Activated CD4-positive, alpha-beta T cell treated with anti-CD3 and anti-CD28 coated beads, Interleukin-2, Interleukin-4, amounts not matched to agents 100 ng/mL and 50 ng/mL, durations not matched to agents 16 hours and 8 hours (primary cell): ENCODE data around the gene FHIT.

ENCODE experiments used
- DNase-seq: peaks from one replicate; pipeline ENCODE4 v3.0.0-alpha.2; 2020; ENCODE audit warnings: low spot score

Gene FHIT

GRCh38 chr3:61251174-61251972 is at the start of gene FHIT:
Gene FHIT (minus strand): TSS chr3:61251452.
- peak; percentile 95 for DNase-seq

DNA sequence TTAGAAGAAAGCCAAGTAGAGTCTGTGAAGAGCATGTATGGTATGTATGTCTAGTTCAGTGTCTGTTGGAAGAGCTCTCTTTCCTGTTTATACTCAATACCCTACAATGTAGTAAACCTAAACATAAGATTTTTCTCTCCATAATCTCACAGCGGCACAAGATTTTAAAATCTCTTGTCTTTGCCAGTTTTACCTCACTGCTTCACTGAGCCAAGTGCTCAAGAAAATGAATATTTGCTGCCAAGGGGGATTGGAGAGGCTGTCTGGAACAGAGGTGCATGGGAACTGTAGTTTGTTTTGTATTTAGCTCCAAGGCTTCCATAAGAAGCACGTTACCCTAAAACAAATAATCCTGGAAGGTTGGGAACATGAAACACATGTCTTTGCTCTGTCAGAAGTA is 49.5 kb upstream of the FHIT start:
- DNase-seq: no peak

- no peak for DNase-seq
Observed at GRCh38 chr3:61300006-61300380, 48.7 kb upstream of the FHIT start.

- DNase-seq: no peak
Observed at GRCh38 chr3:61299343-61300005, 48.2 kb upstream of the FHIT start.

DNA sequence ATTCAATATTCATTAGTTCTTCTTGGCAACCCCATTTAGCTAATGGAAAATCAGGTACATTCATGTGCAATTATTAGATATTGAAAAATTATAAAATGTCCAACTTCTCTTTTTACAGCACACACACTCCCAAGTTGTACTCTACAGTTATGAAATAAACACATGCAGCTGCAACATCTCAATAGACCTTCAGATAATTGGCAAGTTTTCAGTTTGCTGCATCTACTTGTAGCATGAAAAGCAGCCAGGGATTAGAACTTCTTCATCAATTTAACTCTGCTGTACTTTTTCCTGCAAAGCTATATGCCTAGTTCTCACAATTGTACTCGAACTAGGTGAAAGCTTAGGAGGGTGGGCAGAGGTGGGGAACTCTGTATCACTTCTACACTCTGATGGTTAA is 46.6 kb upstream of the FHIT start:
- no peak for DNase-seq

DNA sequence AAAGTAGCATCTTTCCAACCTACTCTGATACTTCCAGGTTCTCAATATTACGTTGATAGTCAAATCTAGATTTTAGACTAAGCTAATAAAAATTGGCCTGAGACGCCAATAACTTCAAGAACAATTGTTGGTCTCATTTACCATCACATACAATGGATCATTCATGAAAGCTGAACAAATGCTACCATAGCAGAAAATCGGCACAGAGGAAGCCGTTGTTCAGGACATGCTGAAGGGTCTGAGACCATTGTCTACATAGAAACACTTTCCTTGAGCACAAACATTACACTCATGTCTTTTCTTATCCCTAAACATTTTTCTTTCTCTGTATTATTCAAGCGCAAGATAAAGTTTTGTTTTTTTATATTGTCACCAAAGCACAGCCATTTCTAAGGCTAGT is 37.2 kb upstream of the FHIT start:
- no peak for DNase-seq

- DNase-seq: no peak
Observed at GRCh38 chr3:61283876-61284275, 32.6 kb upstream of the FHIT start.

- no peak for DNase-seq
Observed at GRCh38 chr3:61278713-61279112, 27.5 kb upstream of the FHIT start.

DNA sequence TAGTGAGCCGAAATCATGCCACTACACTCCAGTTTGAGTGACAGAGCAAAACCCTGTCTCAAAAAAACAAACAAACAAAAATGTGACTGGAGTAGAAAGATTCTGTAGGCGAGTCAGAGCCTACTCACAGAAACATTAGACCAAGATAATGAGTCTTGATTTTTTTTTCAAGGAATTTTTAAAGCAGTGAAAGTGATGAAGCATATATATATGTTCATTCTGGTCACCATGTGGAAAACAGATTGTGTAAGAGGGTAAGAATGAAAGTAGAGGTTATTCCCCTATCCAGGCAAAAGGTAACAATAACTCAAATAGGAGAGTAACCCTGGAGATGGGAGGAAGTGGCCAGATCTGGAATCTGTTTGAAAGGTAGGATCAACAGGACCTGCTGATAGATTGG is 26.2 kb upstream of the FHIT start:
- no peak for DNase-seq

DNA sequence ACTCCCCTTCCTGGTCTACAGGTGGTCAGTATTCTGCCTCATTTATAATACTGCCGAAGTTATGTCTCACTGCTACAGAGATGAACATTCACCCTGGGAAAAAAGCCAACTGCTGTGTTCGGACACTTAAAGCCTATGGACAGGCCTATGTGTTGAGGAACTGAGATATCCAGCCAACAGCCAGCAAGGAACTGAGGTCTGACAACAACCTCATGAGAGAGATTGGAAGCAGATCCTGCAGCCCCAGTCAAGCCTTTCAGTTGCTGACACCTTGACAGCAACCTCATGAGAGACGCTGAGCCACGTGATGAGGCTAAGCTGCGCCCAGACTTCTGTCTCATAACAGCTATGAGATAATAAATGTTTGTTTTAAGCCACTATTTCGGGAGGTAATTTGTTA is 18.2 kb upstream of the FHIT start:
- no peak for DNase-seq

GRCh38 chr3:61268644-61269043 is 17.4 kb upstream of the FHIT start:
- no peak for DNase-seq

DNA sequence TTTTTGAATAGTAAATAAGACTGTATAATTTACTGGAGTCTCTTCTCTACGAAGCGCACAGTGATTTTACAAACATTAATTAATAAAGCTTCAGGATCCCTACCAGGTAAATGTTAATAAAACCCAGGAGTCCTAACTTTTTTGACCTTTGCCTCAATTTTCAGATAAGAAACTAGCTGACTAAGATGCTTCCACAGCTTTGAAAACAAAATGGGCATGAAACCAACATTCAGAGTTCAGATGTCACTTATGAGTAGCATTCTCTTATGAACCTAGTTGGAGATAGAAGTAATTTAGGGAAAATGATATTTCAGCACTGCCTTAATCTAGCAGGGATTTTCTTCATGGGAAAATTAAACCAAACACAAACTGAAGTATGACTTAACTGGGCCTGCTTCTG is 13.0 kb upstream of the FHIT start:
- DNase-seq: no peak

DNA sequence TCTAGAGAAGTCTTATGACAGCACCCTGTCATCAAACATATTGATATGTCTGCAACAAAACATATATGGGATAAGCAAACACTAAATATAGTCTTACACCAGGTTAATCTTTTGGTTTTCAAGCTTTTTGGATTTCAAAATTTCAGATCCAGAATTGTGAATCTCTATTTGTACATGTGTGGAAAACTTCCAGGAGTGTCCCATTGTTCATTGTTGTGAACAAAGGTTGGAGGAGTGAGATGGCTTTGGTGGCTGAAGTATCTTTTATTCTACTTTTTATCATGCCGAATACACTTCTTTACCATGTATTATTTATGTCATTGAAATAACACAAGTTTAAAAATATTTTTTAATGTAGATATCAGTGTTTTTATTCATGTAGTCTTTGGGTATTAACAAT is 5.9 kb upstream of the FHIT start:
- no peak for DNase-seq

GRCh38 chr3:61253756-61254155 is 2.5 kb upstream of the FHIT start:
- DNase-seq: no peak

GRCh38 chr3:61252836-61253235 is 1.6 kb upstream of the FHIT start:
- no peak for DNase-seq

GRCh38 chr3:61250784-61251173 is 473 bp downstream of the FHIT start:
- DNase-seq: peak; percentile 45

DNA sequence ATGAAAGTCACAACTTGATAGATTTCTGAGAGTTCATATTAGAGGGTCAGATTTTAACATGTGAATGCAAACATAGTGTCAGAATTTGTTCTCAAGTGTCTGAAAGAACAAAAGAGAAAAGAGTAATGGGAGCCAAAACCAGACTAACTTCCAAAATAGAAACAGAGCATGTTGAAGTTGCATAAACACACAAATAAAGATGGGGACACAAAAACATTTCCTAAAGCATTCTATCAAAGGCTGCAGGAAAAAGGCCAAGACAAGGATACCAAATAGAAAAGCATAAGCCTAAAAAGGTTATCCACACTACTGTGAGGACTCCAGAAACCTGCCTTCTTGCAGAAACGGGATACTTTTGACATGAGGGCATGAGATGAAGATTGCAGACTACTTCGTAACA is 2.8 kb downstream of the FHIT start:
- no peak for DNase-seq

GRCh38 chr3:61247191-61247590 is 4.1 kb downstream of the FHIT start:
- no peak for DNase-seq

- no peak for DNase-seq
Observed at GRCh38 chr3:61239871-61240270, 11.4 kb downstream of the FHIT start.

- no peak for DNase-seq
Observed at GRCh38 chr3:61237858-61238257, 13.4 kb downstream of the FHIT start.

GRCh38 chr3:61236556-61236955 is 14.7 kb downstream of the FHIT start:
- DNase-seq: peak; percentile 25

GRCh38 chr3:61233746-61234145 is 17.5 kb downstream of the FHIT start:
- no peak for DNase-seq

DNA sequence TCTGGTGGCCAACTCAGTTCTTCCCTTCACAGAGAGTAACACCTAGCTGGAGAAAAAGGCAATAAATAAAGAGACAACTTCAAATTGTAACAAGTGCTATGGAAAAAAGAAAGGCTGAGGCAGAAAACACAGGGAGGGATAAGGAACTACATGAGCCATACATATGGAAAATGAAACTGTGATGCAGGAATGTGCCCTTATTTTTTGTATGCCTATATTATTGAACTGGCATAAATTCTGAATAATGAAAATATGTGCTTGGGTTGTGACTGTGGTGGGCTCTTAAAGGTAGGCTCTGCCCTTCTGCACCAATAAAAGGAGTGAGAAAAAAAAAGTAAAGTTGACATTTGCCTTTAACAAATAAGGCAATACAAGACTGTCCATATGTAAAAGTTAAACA is 19.6 kb downstream of the FHIT start:
- DNase-seq: no peak

GRCh38 chr3:61227799-61228198 is 23.5 kb downstream of the FHIT start:
- DNase-seq: no peak
